H1 (cell line): ENCODE data around the gene SEPTIN1. TPM values are rescaled to one million over a fixed set of nuclear protein-coding genes. Genes with fewer than 3 reads are reported as not detected.

ENCODE experiments used
- CTCF ChIA-PET: fragments of 300-600 bp; sonication (Branson Sonifier 250); formaldehyde crosslinking; loops from one replicate; lab custom pipeline; 2021; ENCODE audit not compliant: partially characterized antibody; lab: Charles Lee
- POLR2A ChIA-PET: fragments of 300-600 bp; sonication (Branson Sonifier 250); formaldehyde crosslinking; loops from one replicate; lab custom pipeline; 2021; ENCODE audit warnings: inconsistent platforms; ENCODE audit not compliant: partially characterized antibody; lab: Charles Lee
- DNase-seq, 2 experiments: peaks; one replicate each; pipeline versions ENCODE4 v3.0.0 to v3.0.0-alpha.2; 2010 to 2022; ENCODE audit warnings: low spot score in 2 of 2, low read depth in 1 of 2, mixed read lengths in 1 of 2
- FAIRE-seq: peaks from 2 replicates; lab custom pipeline; 2011; peaks lifted over from hg19 to GRCh38; lab: Jason Lieb, UNC
- H2AFZ ChIP-seq: 2 replicates; pipeline ENCODE4 v1.8.1; 2012; ENCODE audit warnings: low read length, inconsistent platforms
- H2AK5ac ChIP-seq: 2 replicates; pipeline ENCODE4 v1.6.1; 2013; ENCODE audit warnings: low read depth, low read length
- H2BK120ac ChIP-seq: replicated peaks from 2 replicates; pipeline ENCODE3; 2013; ENCODE audit warnings: low read depth, low read length, inconsistent platforms
- H2BK12ac ChIP-seq: 2 replicates; pipeline ENCODE4 v1.6.1; 2013; ENCODE audit warnings: low read depth, low read length
- H2BK15ac ChIP-seq: 2 replicates; pipeline ENCODE4 v1.6.1; 2013; ENCODE audit warnings: low read length
- H2BK20ac ChIP-seq: 2 replicates; pipeline ENCODE4 v1.6.1; 2013; ENCODE audit warnings: low read length
- H2BK5ac ChIP-seq: 2 replicates; pipeline ENCODE4 v1.6.1; 2013; ENCODE audit warnings: low read depth, low read length
- H3K14ac ChIP-seq: 2 replicates; pipeline ENCODE4 v1.6.1; 2013; ENCODE audit warnings: inconsistent platforms; ENCODE audit not compliant: insufficient read length
- H3K18ac ChIP-seq: 2 replicates; pipeline ENCODE4 v1.6.1; 2013; ENCODE audit warnings: low read length; ENCODE audit errors: extremely low read depth
- H3K23ac ChIP-seq: 2 replicates; pipeline ENCODE4 v1.6.1; 2013; ENCODE audit warnings: inconsistent platforms; ENCODE audit not compliant: insufficient read length
- H3K23me2 ChIP-seq: 2 replicates; pipeline ENCODE4 v1.6.1; 2013; ENCODE audit warnings: low read depth, low read length
- H3K27ac ChIP-seq: 2 replicates; pipeline ENCODE4 v1.6.1; 2011; ENCODE audit warnings: low read depth, low read length, inconsistent platforms
- H3K27me3 ChIP-seq, 4 experiments: replicated peaks in 1 of 4; 1 replicate in 1 of 4; 2 replicates in 3 of 4; pipeline versions ENCODE4 v1.6.1 to v1.8.1; 2011 to 2013; ENCODE audit warnings: low read length in 3 of 4, mild to moderate bottlenecking in 3 of 4, inconsistent platforms in 2 of 4, mixed read lengths in 2 of 4, moderate library complexity in 1 of 4; ENCODE audit not compliant: control insufficient read depth in 3 of 4, insufficient read depth in 3 of 4; ENCODE audit errors: extremely low read depth in 1 of 4
- H3K36me3 ChIP-seq, 4 experiments: 2 replicates each; pipeline versions ENCODE4 v1.6.1 to v1.8.1; 2011 to 2013; ENCODE audit warnings: mild to moderate bottlenecking in 4 of 4, low read length in 3 of 4, moderate library complexity in 2 of 4, control low read depth in 1 of 4, inconsistent platforms in 1 of 4; ENCODE audit not compliant: insufficient read depth in 4 of 4, control insufficient read depth in 2 of 4
- H3K4ac ChIP-seq: replicated peaks from 2 replicates; pipeline ENCODE3; 2013; ENCODE audit warnings: low read length, low read depth, mixed read lengths, inconsistent platforms; ENCODE audit not compliant: insufficient read length
- H3K4me1 ChIP-seq, 4 experiments: replicated peaks in 1 of 4; 1 replicate in 1 of 4; 2 replicates in 3 of 4; pipeline versions ENCODE4 v1.6.1 to v1.8.1; 2011 to 2013; ENCODE audit warnings: low read length in 3 of 4, inconsistent platforms in 2 of 4, mixed read lengths in 1 of 4; ENCODE audit not compliant: insufficient read depth in 4 of 4, control insufficient read depth in 3 of 4
- H3K4me2 ChIP-seq, 2 experiments: 2 replicates each; pipeline versions ENCODE4 v1.6.1 to v1.8.1; 2011 to 2013; ENCODE audit warnings: low read depth in 2 of 2, low read length in 2 of 2, control low read depth in 1 of 2, inconsistent platforms in 1 of 2, mild to moderate bottlenecking in 1 of 2; ENCODE audit not compliant: insufficient read depth in 1 of 2
- H3K4me3 ChIP-seq, 4 experiments: fragments of 200-600, 300-600 bp in 1 of 4; sonication (generic), shearing (Covaris generic), sonication (Bioruptor Twin) in 1 of 4; 2 replicates each; pipeline versions ENCODE4 v1.5.1 to v1.8.1; 2011 to 2016; ENCODE audit warnings: low read length in 4 of 4, low read depth in 3 of 4, control low read depth in 2 of 4, inconsistent platforms in 2 of 4, mild to moderate bottlenecking in 2 of 4, mixed read lengths in 1 of 4, moderate library complexity in 1 of 4; ENCODE audit not compliant: insufficient read depth in 2 of 4; ENCODE audit errors: extremely low read depth in 1 of 4
- H3K56ac ChIP-seq: replicated peaks from 2 replicates; pipeline ENCODE3; 2013; ENCODE audit warnings: low read depth, mild to moderate bottlenecking, mixed read lengths, low read length, inconsistent platforms; ENCODE audit not compliant: insufficient read length
- H3K79me1 ChIP-seq: 2 replicates; pipeline ENCODE4 v1.6.1; 2013; ENCODE audit warnings: low read depth, low read length, control low read depth
- H3K79me2 ChIP-seq, 2 experiments: 2 replicates each; pipeline versions ENCODE4 v1.6.1 to v1.8.1; 2012 to 2013; ENCODE audit warnings: low read length in 2 of 2, mild to moderate bottlenecking in 2 of 2, inconsistent platforms in 1 of 2; ENCODE audit not compliant: insufficient read depth in 2 of 2, control insufficient read depth in 1 of 2
- H3K9ac ChIP-seq, 4 experiments: replicated peaks in 1 of 4; 1 replicate in 1 of 4; 2 replicates in 3 of 4; pipeline versions ENCODE4 v1.6.1 to v1.8.1; 2011 to 2013; ENCODE audit warnings: low read depth in 3 of 4, low read length in 3 of 4, control low read depth in 2 of 4, mild to moderate bottlenecking in 2 of 4, moderate library complexity in 2 of 4, inconsistent platforms in 1 of 4; ENCODE audit errors: extremely low read depth in 1 of 4
- H3K9me3 ChIP-seq, 2 experiments: 2 replicates each; pipeline versions ENCODE4 v1.6.1 to v1.8.1; 2012 to 2013; ENCODE audit warnings: mild to moderate bottlenecking in 2 of 2, moderate library complexity in 2 of 2, control low read depth in 1 of 2, inconsistent platforms in 1 of 2, low read depth in 1 of 2, low read length in 1 of 2, mixed read lengths in 1 of 2; ENCODE audit not compliant: insufficient read depth in 2 of 2
- H4K20me1 ChIP-seq, 2 experiments: replicated peaks in 1 of 2; 2 replicates each; pipeline versions ENCODE3 to v1.8.1; 2011 to 2013; ENCODE audit warnings: inconsistent platforms in 2 of 2, low read length in 2 of 2, mild to moderate bottlenecking in 1 of 2; ENCODE audit not compliant: insufficient read depth in 2 of 2, control insufficient read depth in 1 of 2
- H4K5ac ChIP-seq: 2 replicates; pipeline ENCODE4 v1.6.1; 2013; ENCODE audit warnings: low read length, low read depth, mixed read lengths, inconsistent platforms; ENCODE audit not compliant: insufficient read length
- H4K8ac ChIP-seq: 2 replicates; pipeline ENCODE4 v1.8.0; 2013; ENCODE audit warnings: mild to moderate bottlenecking, moderate library complexity, low read length, inconsistent platforms; ENCODE audit not compliant: insufficient read depth; ENCODE audit errors: extremely low read depth
- H4K91ac ChIP-seq: replicated peaks from 2 replicates; pipeline ENCODE3; 2013; ENCODE audit warnings: low read length, mixed read lengths, inconsistent platforms; ENCODE audit not compliant: insufficient read length
- E2F6 ChIP-seq: IDR thresholded peaks from 2 replicates; pipeline ENCODE4 v1.6.1; 2012; ENCODE audit warnings: inconsistent platforms
- GTF2F1 ChIP-seq: IDR thresholded peaks from 2 replicates; pipeline ENCODE4 v1.6.1; 2012; ENCODE audit warnings: low read depth, low read length, improper control_type of control experiment, borderline replicate concordance
- KDM4A ChIP-seq: IDR thresholded peaks from one replicate; pipeline ENCODE4 v1.7.1; 2012; ENCODE audit warnings: low read depth, mild to moderate bottlenecking, moderate library complexity, low read length, inconsistent platforms; ENCODE audit not compliant: severe bottlenecking
- SIX5 ChIP-seq: IDR thresholded peaks from 2 replicates; pipeline ENCODE4 v1.6.1; 2011; ENCODE audit warnings: mild to moderate bottlenecking, low read depth, low read length
- WGBS, 2 experiments: shearing (Covaris generic) in 1 of 2; methylation state at CpG; one replicate each; pipeline versions ENCODE4 v1.1.6 to v1.1.7; 2013 to 2015; ENCODE audit warnings: low lambda C conversion rate in 2 of 2, mixed read lengths in 2 of 2, inconsistent platforms in 1 of 2, low coverage in 1 of 2, missing lambda C conversion rate in 1 of 2; ENCODE audit not compliant: insufficient replicate concordance in 2 of 2, insufficient coverage in 1 of 2, insufficient read length in 1 of 2; ENCODE audit errors: extremely low coverage in 1 of 2, missing lambda C conversion rate in 1 of 2; 5-methylcytosine and 5-hydroxymethylcytosine counted together
- polyA plus RNA-seq, 7 experiments: library from polyadenylated mRNA; depleted of rRNA in 3 of 7; stranded (reverse) in 5 of 7; unstranded in 2 of 7; fragments of >200 nt in 5 of 7; fragments of 200-250 nt in 2 of 7; gene quantifications; 1 replicate in 5 of 7; 2 replicates in 1 of 7; 4 replicates in 1 of 7; pipeline versions ENCODE4 v1.2.1 to v1.2.3, GENCODE V29; 2011 to 2013; ENCODE audit warnings: missing spikeins in 2 of 7, mixed read lengths in 2 of 7
- total RNA-seq: library from RNA; stranded (reverse); fragmentation: NEBNext Ultra II Directional; extraction: Animal tissue kit (Norgen Biotek cat#: 25700); gene quantifications from 2 replicates; pipeline ENCODE4 v1.2.1, GENCODE V29; 2021

SEPTIN1 gene
- total and polyA plus RNA-seq, 2 of the 8 experiments (the other 6 are each of a cell fraction or from before 2014, with no cell fraction given): 0.24 to 1.4 TPM

- no peak overlapping the region for H3K27ac ChIP-seq
- FAIRE-seq: no peak
- POLR2A ChIA-PET: interaction anchor here (0.7 to 1.1 kb wide), 2 partner anchors 8 to 33 kb away, joined by 3 to 4 read pairs; partner anchors contain the start of gene SEPTIN1
Observed at GRCh38 chr16:30349675-30350074, 32.7 kb downstream of the SEPTIN1 start.

More at GRCh38 chr16:30349675-30350074, 32.7 kb downstream of the SEPTIN1 start:
- DNase-seq: no peak
- Histone ChIP-seq H3K23ac (no peak overlapping the region), H2BK15ac (no peak overlapping the region), H4K91ac (no peak overlapping the region), H3K4me3 (no peak overlapping the region), H3K9me3 (no peaks in the 10 kb centered on the region), H3K79me1 (no peaks in the 10 kb centered on the region; the same call in 1 of the 2 replicates), H2BK5ac (no peak overlapping the region), H3K18ac (no peak overlapping the region), H3K23me2 (peaks cover 3% of the 10 kb centered on the region; the same call in 1 of the 2 replicates), H2AK5ac (no peak overlapping the region), H4K20me1 (peaks cover 0 to 3% of the 10 kb centered on the region in 2 experiments), H2AFZ (no peak overlapping the region), H3K27me3 (no peaks in the 10 kb centered on the region), H3K79me2 (peaks cover 0 to 12% of the 10 kb centered on the region in 2 experiments; a peak in 2 of 4 replicates), H3K4me1 (peaks cover 0 to 6% (median 2%) of the 10 kb centered on the region in 4 experiments; a peak in 4 of 7 replicates), H2BK20ac (no peak overlapping the region), H2BK120ac (no peak overlapping the region), H3K4ac (no peak overlapping the region), H3K14ac (no peak overlapping the region), H3K9ac (no peak overlapping the region), H3K4me2 (no peak overlapping the region), H3K56ac (no peak overlapping the region), H3K36me3 (peaks cover 11 to 37% (median 30%) of the 10 kb centered on the region in 4 experiments), H4K8ac (no peak overlapping the region), H4K5ac (no peak overlapping the region), H2BK12ac (no peak overlapping the region)
- CTCF ChIA-PET: no interaction called here
- TF ChIP-seq E2F6 (no peak), SIX5 (no peak), KDM4A (no peak), GTF2F1 (no peak)
- 93% methylated on average over 2 of the region's 3 CpGs; no CpG with 5 or more reads in 1 of the 2 experiments for WGBS, 2 experiments
